DND-41 (cell line): Measurements from ENCODE around the gene IMMP1L.

Experiments used
- ATAC-seq: fragments of 200-7000 bp; cut with Tn5 transposase; 3 replicates; pipeline ENCODE4 v1.9.1; 2021; ENCODE audit warnings: low read depth; ENCODE audit not compliant: insufficient read depth
- DNase-seq: peaks from one replicate; pipeline ENCODE4 v3.0.0-alpha.2; 2020
- H2AFZ ChIP-seq: 2 replicates; pipeline ENCODE4 v1.6.0; 2012; ENCODE audit warnings: low read depth, low read length
- H3K27ac ChIP-seq: 2 replicates; pipeline ENCODE4 v1.5.1; 2012; ENCODE audit warnings: low read length, inconsistent platforms
- H3K27me3 ChIP-seq: fragments of 200-600 bp; sonication (generic); 2 replicates; pipeline ENCODE4 v1.6.0; 2012; ENCODE audit warnings: low read length, mild to moderate bottlenecking, inconsistent platforms; ENCODE audit not compliant: insufficient read depth, poor library complexity
- H3K36me3 ChIP-seq: 2 replicates; pipeline ENCODE4 v1.5.1; 2012; ENCODE audit warnings: low read length, inconsistent platforms; ENCODE audit not compliant: insufficient read depth
- H3K4me1 ChIP-seq: 2 replicates; pipeline ENCODE4 v1.5.1; 2012; ENCODE audit warnings: mild to moderate bottlenecking, low read length; ENCODE audit not compliant: insufficient read depth
- H3K4me2 ChIP-seq: 2 replicates; pipeline ENCODE4 v1.6.0; 2012; ENCODE audit warnings: mild to moderate bottlenecking, moderate library complexity, low read length, inconsistent platforms; ENCODE audit not compliant: insufficient read depth
- H3K4me3 ChIP-seq, 2 experiments: fragments of 200-600 bp in 1 of 2; shearing (Covaris generic) in 1 of 2; 2 replicates each; pipeline ENCODE4 v1.5.1; 2012 to 2016; ENCODE audit warnings: inconsistent platforms in 2 of 2, low read length in 2 of 2, mild to moderate bottlenecking in 2 of 2, low read depth in 1 of 2, moderate library complexity in 1 of 2
- H3K79me2 ChIP-seq: 2 replicates; pipeline ENCODE4 v1.6.0; 2012; ENCODE audit warnings: low read length, inconsistent platforms; ENCODE audit not compliant: insufficient read depth
- H3K9ac ChIP-seq: 2 replicates; pipeline ENCODE4 v1.6.0; 2012; ENCODE audit warnings: low read depth, mild to moderate bottlenecking, inconsistent platforms, low read length, moderate library complexity
- H3K9me3 ChIP-seq: 2 replicates; pipeline ENCODE4 v1.5.1; 2012; ENCODE audit warnings: low read length, moderate library complexity, mild to moderate bottlenecking, inconsistent platforms; ENCODE audit not compliant: insufficient read depth, severe bottlenecking
- H4K20me1 ChIP-seq: 2 replicates; pipeline ENCODE4 v1.6.0; 2012; ENCODE audit warnings: low read length; ENCODE audit not compliant: insufficient read depth
- EZH2 ChIP-seq: IDR thresholded peaks from 3 replicates; pipeline ENCODE4 v1.6.1; 2012; ENCODE audit warnings: borderline replicate concordance, low read depth, mild to moderate bottlenecking, moderate library complexity, low read length, inconsistent platforms; ENCODE audit not compliant: severe bottlenecking
- TF ChIP-seq, protein P1 (sequence below): IDR thresholded peaks from 2 replicates; pipeline ENCODE4 v1.5.1; 2012; ENCODE audit warnings: borderline replicate concordance, low read length, moderate library complexity, mild to moderate bottlenecking; ENCODE audit not compliant: poor library complexity, severe bottlenecking; ENCODE audit errors: extremely low read depth

Gene IMMP1L

DNA sequence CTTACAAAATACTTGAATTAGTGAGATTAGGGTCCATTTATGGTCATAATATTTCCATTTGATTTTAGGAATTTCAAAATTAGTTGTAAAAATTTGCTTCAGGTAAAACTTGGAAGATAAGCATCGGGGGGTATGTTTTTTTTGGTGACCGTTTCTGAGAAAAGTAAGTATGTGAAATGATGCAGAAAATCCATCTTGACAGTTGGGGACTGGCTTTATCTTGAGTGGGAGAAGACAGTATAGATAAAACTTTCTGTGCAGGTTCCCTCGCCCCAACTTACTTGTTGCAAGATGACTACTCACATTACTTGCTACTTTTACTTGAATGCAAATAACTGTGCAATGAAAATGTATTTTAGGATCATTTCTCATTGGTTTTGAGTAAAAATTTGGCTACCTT lies 90.3 kb downstream of the IMMP1L start:
- no peaks in the 10 kb centered on the region for H3K4me1 ChIP-seq
- no peaks in the 10 kb centered on the region for H3K9me3 ChIP-seq
- H2AFZ ChIP-seq, result no peak overlapping the region
- no peaks in the 10 kb centered on the region for H3K79me2 ChIP-seq
- no peaks in the 10 kb centered on the region; the same call in 1 of the 2 replicates for H3K36me3 ChIP-seq
- TF ChIP-seq EZH2, result no peak
- TF ChIP-seq, protein P1, sequence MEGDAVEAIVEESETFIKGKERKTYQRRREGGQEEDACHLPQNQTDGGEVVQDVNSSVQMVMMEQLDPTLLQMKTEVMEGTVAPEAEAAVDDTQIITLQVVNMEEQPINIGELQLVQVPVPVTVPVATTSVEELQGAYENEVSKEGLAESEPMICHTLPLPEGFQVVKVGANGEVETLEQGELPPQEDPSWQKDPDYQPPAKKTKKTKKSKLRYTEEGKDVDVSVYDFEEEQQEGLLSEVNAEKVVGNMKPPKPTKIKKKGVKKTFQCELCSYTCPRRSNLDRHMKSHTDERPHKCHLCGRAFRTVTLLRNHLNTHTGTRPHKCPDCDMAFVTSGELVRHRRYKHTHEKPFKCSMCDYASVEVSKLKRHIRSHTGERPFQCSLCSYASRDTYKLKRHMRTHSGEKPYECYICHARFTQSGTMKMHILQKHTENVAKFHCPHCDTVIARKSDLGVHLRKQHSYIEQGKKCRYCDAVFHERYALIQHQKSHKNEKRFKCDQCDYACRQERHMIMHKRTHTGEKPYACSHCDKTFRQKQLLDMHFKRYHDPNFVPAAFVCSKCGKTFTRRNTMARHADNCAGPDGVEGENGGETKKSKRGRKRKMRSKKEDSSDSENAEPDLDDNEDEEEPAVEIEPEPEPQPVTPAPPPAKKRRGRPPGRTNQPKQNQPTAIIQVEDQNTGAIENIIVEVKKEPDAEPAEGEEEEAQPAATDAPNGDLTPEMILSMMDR, result no peak
- no peak overlapping the region for H3K4me3 ChIP-seq
- H3K9ac ChIP-seq, result no peak overlapping the region
- no peak for ATAC-seq
- H4K20me1 ChIP-seq, result no peaks in the 10 kb centered on the region
- DNase-seq, result no peak
- no peak overlapping the region for H3K27ac ChIP-seq
- H3K4me2 ChIP-seq, result no peak overlapping the region
- H3K27me3 ChIP-seq, result no peaks in the 10 kb centered on the region

DNA sequence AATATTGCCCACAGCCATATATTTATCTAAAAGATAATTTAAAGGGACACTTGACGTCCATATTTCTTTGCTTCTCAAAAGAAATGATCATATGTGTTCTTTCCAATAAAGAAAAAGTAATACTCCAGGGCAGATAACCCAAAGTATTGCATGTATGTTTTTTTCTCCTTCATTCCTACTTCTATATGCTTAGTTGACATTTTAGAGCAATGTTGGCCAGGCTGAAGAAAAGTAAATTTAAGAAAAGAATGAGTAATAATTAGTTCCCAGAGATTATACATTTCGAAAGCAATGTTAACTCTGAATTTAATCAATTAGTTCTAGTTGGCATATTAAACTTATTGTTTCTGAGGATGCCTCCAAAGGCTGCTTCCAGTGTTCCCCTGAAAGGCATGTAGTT lies 91.6 kb downstream of the IMMP1L start:
- no peak for ATAC-seq
- no peak overlapping the region for H3K4me3 ChIP-seq
- no peaks in the 10 kb centered on the region for H3K27me3 ChIP-seq
- H3K9me3 ChIP-seq, result no peaks in the 10 kb centered on the region
- H3K36me3 ChIP-seq, result no peaks in the 10 kb centered on the region; the same call in 1 of the 2 replicates
- no peaks in the 10 kb centered on the region for H4K20me1 ChIP-seq
- TF ChIP-seq EZH2, result no peak
- no peak overlapping the region for H2AFZ ChIP-seq
- H3K9ac ChIP-seq, result no peak overlapping the region
- no peak for DNase-seq
- no peaks in the 10 kb centered on the region for H3K4me1 ChIP-seq
- H3K27ac ChIP-seq, result no peak overlapping the region
- H3K4me2 ChIP-seq, result no peak overlapping the region
- H3K79me2 ChIP-seq, result no peaks in the 10 kb centered on the region

DNA sequence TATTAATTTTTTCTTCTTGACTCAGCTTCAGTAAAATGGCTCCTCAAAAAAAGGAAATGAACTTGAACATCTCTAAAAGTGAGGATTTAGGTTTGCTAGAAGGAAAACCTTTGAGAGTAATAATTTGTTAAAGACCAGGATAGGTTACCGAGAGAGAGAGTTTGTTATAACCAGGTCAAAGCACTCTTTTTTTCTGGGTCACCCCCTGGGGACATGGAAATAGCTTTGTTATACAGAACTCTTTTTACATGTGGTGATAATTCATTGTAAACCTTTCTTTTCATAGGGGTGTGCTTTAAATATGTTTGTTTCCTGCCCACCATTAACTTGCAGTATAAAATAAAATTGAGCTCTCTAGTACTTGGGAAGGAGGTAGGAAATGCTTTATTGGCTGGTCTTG lies 92.1 kb downstream of the IMMP1L start:
- no peak for ATAC-seq
- DNase-seq, result no peak
- Histone ChIP-seq H3K36me3 (no peaks in the 10 kb centered on the region; the same call in 1 of the 2 replicates), H3K9ac (no peak overlapping the region), H3K4me3 (no peak overlapping the region), H3K9me3 (no peaks in the 10 kb centered on the region), H3K27me3 (no peaks in the 10 kb centered on the region), H3K4me2 (no peak overlapping the region), H3K4me1 (no peaks in the 10 kb centered on the region), H4K20me1 (no peaks in the 10 kb centered on the region), H3K27ac (no peak overlapping the region), H2AFZ (no peak overlapping the region), H3K79me2 (no peaks in the 10 kb centered on the region)
- TF ChIP-seq EZH2, result no peak
- TF ChIP-seq, protein P1, result no peak

GRCh38 chr11:31415435-31415834 lies 94.0 kb downstream of the IMMP1L start:
- Histone ChIP-seq H3K9ac (no peak overlapping the region), H3K36me3 (no peaks in the 10 kb centered on the region; the same call in 1 of the 2 replicates), H3K4me2 (no peak overlapping the region), H3K4me1 (no peaks in the 10 kb centered on the region), H3K4me3 (no peak overlapping the region), H4K20me1 (no peaks in the 10 kb centered on the region), H3K79me2 (no peaks in the 10 kb centered on the region), H3K27ac (no peak overlapping the region), H3K27me3 (no peaks in the 10 kb centered on the region), H2AFZ (no peak overlapping the region), H3K9me3 (no peaks in the 10 kb centered on the region)
- TF ChIP-seq, protein P1, result no peak
- no peak for TF ChIP-seq EZH2
- DNase-seq (no peak), ATAC-seq (peak; percentile 37; the same call in 1 of the 3 replicates)
